Suprapubic skin (tissue), 4 donors: Measurements from ENCODE around the gene SGCD. TPM values are rescaled to one million over a fixed set of nuclear protein-coding genes. Genes with fewer than 3 reads are reported as not detected.

Source experiments
- DNase-seq, 2 donors: peaks; one replicate each; pipeline ENCODE4 v3.0.0-alpha.2; 2019; ENCODE audit warnings: low spot score in 2 of 2
- H3K27ac ChIP-seq: fragments of 200-600 bp; sonication (generic); one replicate; pipeline ENCODE4 v1.5.1; 2019
- H3K27me3 ChIP-seq: fragments of 200-600 bp; sonication (generic); one replicate; pipeline ENCODE4 v1.5.1; 2019
- H3K36me3 ChIP-seq: fragments of 200-600 bp; sonication (generic); one replicate; pipeline ENCODE4 v1.5.1; 2019
- H3K4me1 ChIP-seq: fragments of 200-600 bp; sonication (generic); one replicate; pipeline ENCODE4 v1.5.1; 2019
- H3K4me3 ChIP-seq: fragments of 200-600 bp; sonication (generic); one replicate; pipeline ENCODE4 v1.5.1; 2019; ENCODE audit warnings: mild to moderate bottlenecking
- H3K9me3 ChIP-seq: fragments of 200-600 bp; sonication (generic); one replicate; pipeline ENCODE4 v1.5.1; 2019
- CTCF ChIP-seq, 2 donors: fragments of 200-600 bp in 1 of 2; fragments of 450-650 bp in 1 of 2; sonication (generic) in 1 of 2; IDR thresholded peaks; one replicate each; pipeline ENCODE4 v1.5.1; 2016 to 2019; ENCODE audit warnings: antibody characterized with exemption in 2 of 2, mild to moderate bottlenecking in 1 of 2, moderate library complexity in 1 of 2
- EP300 ChIP-seq: sonication (generic); formaldehyde crosslinking; IDR thresholded peaks from one replicate; pipeline ENCODE4 v1.6.1; 2017; ENCODE audit warnings: antibody characterized with exemption
- POLR2A ChIP-seq, 2 donors: fragments of 450-650 bp; IDR thresholded peaks; one replicate each; pipeline ENCODE4 v1.6.1; 2017; ENCODE audit warnings: antibody characterized with exemption in 2 of 2, mild to moderate bottlenecking in 2 of 2, moderate library complexity in 2 of 2
- POLR2AphosphoS5 ChIP-seq, 3 donors: sonication (generic); formaldehyde crosslinking; IDR thresholded peaks; one replicate each; pipeline ENCODE4 v1.6.1; 2017; ENCODE audit warnings: antibody characterized with exemption in 3 of 3
- WGBS: methylation state at CpG from one replicate; pipeline ENCODE4 v1.1.5; 2018; 5-methylcytosine and 5-hydroxymethylcytosine counted together
- total RNA-seq, 4 donors: library from RNA; depleted of rRNA; stranded (reverse); fragments of >200 nt; gene quantifications; one replicate each; pipeline ENCODE4 v1.1.0, GENCODE V29; 2016

Gene SGCD
- total RNA-seq, 4 donors from 2014 or later: 1.2 to 5.7 (median 3.9) TPM

GRCh38 chr5:156682971-156683370, 356.0 kb downstream of the SGCD start:
- DNase-seq: no peak
- TF ChIP-seq CTCF (IDR thresholded peaks at IDR 0.05): no peak
- no peak for TF ChIP-seq EP300
- no peak for TF ChIP-seq POLR2AphosphoS5 (IDR thresholded peaks at IDR 0.05)
- no peak for TF ChIP-seq POLR2A (IDR thresholded peaks at IDR 0.05)
- no peaks in the 10 kb centered on the region for H3K27me3 ChIP-seq
- WGBS: 70% methylated on average over 2 of the region's 2 CpGs
- no peak overlapping the region for H3K27ac ChIP-seq
- no peaks in the 10 kb centered on the region for H3K36me3 ChIP-seq
- H3K4me3 ChIP-seq: no peak overlapping the region
- no peaks in the 10 kb centered on the region for H3K9me3 ChIP-seq
- H3K4me1 ChIP-seq: peaks cover 4% of the 10 kb centered on the region

DNA sequence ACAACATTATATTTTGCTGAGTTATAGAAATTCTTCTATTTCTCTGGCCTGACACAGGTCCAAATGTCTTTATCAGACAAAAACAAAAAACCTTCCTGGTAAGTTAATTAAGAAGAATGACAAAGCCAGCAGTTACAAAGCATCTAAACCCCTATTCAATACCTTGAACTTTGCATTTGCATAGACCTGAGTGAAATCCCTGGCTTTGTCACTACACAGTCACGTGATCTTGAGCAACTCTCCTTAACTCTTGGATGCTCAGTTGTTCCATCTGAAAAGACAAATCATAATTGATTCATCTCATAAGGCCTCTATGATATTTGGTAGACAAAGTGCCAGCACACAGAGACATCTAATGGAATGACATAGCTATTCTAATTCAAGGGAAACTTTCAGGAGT, 356.5 kb downstream of the SGCD start:
- DNase-seq: no peak
- peaks cover 4% of the 10 kb centered on the region for H3K4me1 ChIP-seq
- no peaks in the 10 kb centered on the region for H3K27me3 ChIP-seq
- 78% methylated on average over 1 of the region's 1 CpG for WGBS
- H3K4me3 ChIP-seq: no peak overlapping the region
- H3K27ac ChIP-seq: no peak overlapping the region
- TF ChIP-seq POLR2AphosphoS5 (IDR thresholded peaks at IDR 0.05) (no peak), EP300 (no peak), POLR2A (IDR thresholded peaks at IDR 0.05) (no peak), CTCF (IDR thresholded peaks at IDR 0.05) (no peak)
- H3K36me3 ChIP-seq: no peaks in the 10 kb centered on the region
- H3K9me3 ChIP-seq: no peaks in the 10 kb centered on the region

GRCh38 chr5:156684216-156684615, 357.3 kb downstream of the SGCD start:
- Histone ChIP-seq H3K9me3 (no peaks in the 10 kb centered on the region), H3K4me1 (peaks cover 4% of the 10 kb centered on the region), H3K36me3 (no peaks in the 10 kb centered on the region), H3K4me3 (no peak overlapping the region), H3K27ac (no peak overlapping the region), H3K27me3 (no peaks in the 10 kb centered on the region)
- 91% methylated on average over 2 of the region's 2 CpGs for WGBS
- DNase-seq: no peak
- TF ChIP-seq POLR2AphosphoS5 (IDR thresholded peaks at IDR 0.05) (no peak), POLR2A (IDR thresholded peaks at IDR 0.05) (no peak), CTCF (IDR thresholded peaks at IDR 0.05) (no peak)

GRCh38 chr5:156685481-156685880, 358.5 kb downstream of the SGCD start:
- TF ChIP-seq CTCF (IDR thresholded peaks at IDR 0.05) (no peak), POLR2A (IDR thresholded peaks at IDR 0.05) (no peak), EP300 (no peak), POLR2AphosphoS5 (IDR thresholded peaks at IDR 0.05) (no peak)
- no peak for DNase-seq

GRCh38 chr5:156686380-156686779, 359.4 kb downstream of the SGCD start:
- Histone ChIP-seq H3K4me3 (no peak overlapping the region), H3K36me3 (no peaks in the 10 kb centered on the region), H3K27ac (no peak overlapping the region), H3K4me1 (no peaks in the 10 kb centered on the region), H3K27me3 (no peaks in the 10 kb centered on the region), H3K9me3 (no peaks in the 10 kb centered on the region)
- 70% methylated on average over 2 of the region's 2 CpGs for WGBS
- DNase-seq: no peak
- TF ChIP-seq POLR2A (IDR thresholded peaks at IDR 0.05): no peak
- TF ChIP-seq POLR2AphosphoS5 (IDR thresholded peaks at IDR 0.05): no peak
- no peak for TF ChIP-seq CTCF (IDR thresholded peaks at IDR 0.05)
- TF ChIP-seq EP300: no peak

More at GRCh38 chr5:156685481-156685880, 358.5 kb downstream of the SGCD start:
- Histone ChIP-seq H3K36me3 (no peaks in the 10 kb centered on the region), H3K9me3 (no peaks in the 10 kb centered on the region), H3K27ac (no peak overlapping the region), H3K4me3 (no peak overlapping the region), H3K4me1 (peaks cover 4% of the 10 kb centered on the region), H3K27me3 (no peaks in the 10 kb centered on the region)
